GM12878 (cell line): ENCODE measurements around the gene PTPRH.

Experiments used
- BRCA1 ChIP-seq: IDR thresholded peaks from 2 replicates; pipeline ENCODE4 v1.6.1; 2011; ENCODE audit warnings: low read depth, low read length, improper control_type of control experiment
- EP300 ChIP-seq, 2 experiments: fragments of 150-350 bp in 1 of 2; IDR thresholded peaks; 2 replicates each; pipeline ENCODE4 v1.6.1; 2011 to 2012; ENCODE audit warnings: low read depth in 2 of 2, low read length in 2 of 2, borderline replicate concordance in 1 of 2, improper control_type of control experiment in 1 of 2, inconsistent platforms in 1 of 2; ENCODE audit not compliant: control insufficient read depth in 1 of 2
- ESRRA ChIP-seq: IDR thresholded peaks from 2 replicates; pipeline ENCODE4 v1.6.1; 2012; ENCODE audit warnings: mild to moderate bottlenecking, low read length, improper control_type of control experiment
- ETV6 ChIP-seq, 2 experiments: fragments of 450-650 bp in 1 of 2; IDR thresholded peaks in 1 of 2; conservative IDR thresholded peaks in 1 of 2; 2 replicates each; pipeline ENCODE4 v1.6.1; 2014; ENCODE audit warnings: antibody characterized with exemption in 1 of 2, borderline replicate concordance in 1 of 2, low read depth in 1 of 2, mild to moderate bottlenecking in 1 of 2, moderate library complexity in 1 of 2
- EZH2 ChIP-seq: IDR thresholded peaks from 2 replicates; pipeline ENCODE4 v1.6.1; 2012; ENCODE audit warnings: low read depth, mild to moderate bottlenecking, control low read depth, inconsistent platforms, low read length, borderline replicate concordance; ENCODE audit not compliant: control insufficient read depth
- NR2F1 ChIP-seq: fragments of 450-650 bp; conservative IDR thresholded peaks from 2 replicates; pipeline ENCODE4 v1.6.1; 2017; ENCODE audit warnings: mild to moderate bottlenecking
- POLR2AphosphoS2 ChIP-seq: IDR thresholded peaks from 2 replicates; pipeline ENCODE4 v1.6.1; 2011; ENCODE audit warnings: low read depth, mild to moderate bottlenecking, low read length, improper control_type of control experiment, moderate library complexity
- SMC3 ChIP-seq: IDR thresholded peaks from 2 replicates; pipeline ENCODE4 v1.6.1; 2011; ENCODE audit warnings: low read length, improper control_type of control experiment, borderline replicate concordance
- SPI1 ChIP-seq: IDR thresholded peaks from 2 replicates; pipeline ENCODE4 v1.6.1; 2011; ENCODE audit warnings: low read depth, mild to moderate bottlenecking, low read length, moderate library complexity, borderline replicate concordance; ENCODE audit not compliant: insufficient read depth
- YY1 ChIP-seq: IDR thresholded peaks from 2 replicates; pipeline ENCODE4 v1.6.1; 2011; ENCODE audit warnings: low read depth, mild to moderate bottlenecking, low read length
- TF ChIP-seq, protein P1 (sequence below), 3 experiments: IDR thresholded peaks in 2 of 3; conservative IDR thresholded peaks in 1 of 3; 2 replicates each; pipeline ENCODE4 v1.5.1; 2011; ENCODE audit warnings: low read depth in 3 of 3, low read length in 3 of 3, mild to moderate bottlenecking in 3 of 3, control low read depth in 2 of 3, moderate library complexity in 2 of 3, inconsistent platforms in 1 of 3, mixed read lengths in 1 of 3; ENCODE audit not compliant: control insufficient read depth in 2 of 3, insufficient read depth in 1 of 3; ENCODE audit errors: extremely low read depth in 1 of 3
- TF ChIP-seq, protein P2 (sequence below): fragments of 450-650 bp; IDR thresholded peaks from 2 replicates; pipeline ENCODE4 v1.6.1; 2016; ENCODE audit warnings: mild to moderate bottlenecking, moderate library complexity, borderline replicate concordance

DNA sequence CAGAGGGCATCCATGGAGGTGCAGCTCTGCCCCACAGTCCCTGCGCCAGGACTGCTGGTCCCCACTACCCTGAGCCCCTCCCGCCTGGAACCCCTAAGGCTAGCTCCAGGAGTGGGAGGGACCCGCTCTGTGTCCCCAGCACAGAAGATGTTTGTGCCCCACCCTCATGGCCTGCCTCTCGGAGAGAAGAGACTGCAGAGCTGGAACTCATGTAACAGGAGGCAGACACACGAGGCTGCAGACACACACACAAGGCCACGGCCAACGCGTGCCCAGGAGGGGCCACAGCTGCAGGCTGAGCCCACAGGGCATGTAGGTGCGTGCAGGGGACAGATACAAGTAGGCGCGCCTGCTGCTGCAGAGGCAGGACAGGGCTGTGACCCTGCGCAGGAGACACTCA is 29.7 kb upstream of the PTPRH start:
- TF ChIP-seq ESRRA (no peak), EZH2 (no peak), YY1 (no peak), ETV6 (conservative IDR thresholded peaks at IDR 0.05 in 1 of 2, IDR thresholded peaks at IDR 0.05 in 1 of 2; ENCODE audit: borderline replicate concordance in 1 of 2, low read depth in 1 of 2) (no peak), NR2F1 (no peak), BRCA1 (no peak), SPI1 (no peak), SMC3 (no peak), POLR2AphosphoS2 (no peak), EP300 (IDR thresholded peaks at IDR 0.05; ENCODE audit: borderline replicate concordance in 1 of 2, control insufficient read depth in 1 of 2, low read depth in 2 of 2, low read length in 2 of 2) (no peak)
- TF ChIP-seq, protein P1, sequence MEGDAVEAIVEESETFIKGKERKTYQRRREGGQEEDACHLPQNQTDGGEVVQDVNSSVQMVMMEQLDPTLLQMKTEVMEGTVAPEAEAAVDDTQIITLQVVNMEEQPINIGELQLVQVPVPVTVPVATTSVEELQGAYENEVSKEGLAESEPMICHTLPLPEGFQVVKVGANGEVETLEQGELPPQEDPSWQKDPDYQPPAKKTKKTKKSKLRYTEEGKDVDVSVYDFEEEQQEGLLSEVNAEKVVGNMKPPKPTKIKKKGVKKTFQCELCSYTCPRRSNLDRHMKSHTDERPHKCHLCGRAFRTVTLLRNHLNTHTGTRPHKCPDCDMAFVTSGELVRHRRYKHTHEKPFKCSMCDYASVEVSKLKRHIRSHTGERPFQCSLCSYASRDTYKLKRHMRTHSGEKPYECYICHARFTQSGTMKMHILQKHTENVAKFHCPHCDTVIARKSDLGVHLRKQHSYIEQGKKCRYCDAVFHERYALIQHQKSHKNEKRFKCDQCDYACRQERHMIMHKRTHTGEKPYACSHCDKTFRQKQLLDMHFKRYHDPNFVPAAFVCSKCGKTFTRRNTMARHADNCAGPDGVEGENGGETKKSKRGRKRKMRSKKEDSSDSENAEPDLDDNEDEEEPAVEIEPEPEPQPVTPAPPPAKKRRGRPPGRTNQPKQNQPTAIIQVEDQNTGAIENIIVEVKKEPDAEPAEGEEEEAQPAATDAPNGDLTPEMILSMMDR (IDR thresholded peaks at IDR 0.05 in 2 of 3, conservative IDR thresholded peaks at IDR 0.05 in 1 of 3; ENCODE audit: control insufficient read depth in 2 of 3, extremely low read depth in 1 of 3, insufficient read depth in 1 of 3, low read depth in 3 of 3, low read length in 3 of 3) = no peak
- TF ChIP-seq, protein P2, sequence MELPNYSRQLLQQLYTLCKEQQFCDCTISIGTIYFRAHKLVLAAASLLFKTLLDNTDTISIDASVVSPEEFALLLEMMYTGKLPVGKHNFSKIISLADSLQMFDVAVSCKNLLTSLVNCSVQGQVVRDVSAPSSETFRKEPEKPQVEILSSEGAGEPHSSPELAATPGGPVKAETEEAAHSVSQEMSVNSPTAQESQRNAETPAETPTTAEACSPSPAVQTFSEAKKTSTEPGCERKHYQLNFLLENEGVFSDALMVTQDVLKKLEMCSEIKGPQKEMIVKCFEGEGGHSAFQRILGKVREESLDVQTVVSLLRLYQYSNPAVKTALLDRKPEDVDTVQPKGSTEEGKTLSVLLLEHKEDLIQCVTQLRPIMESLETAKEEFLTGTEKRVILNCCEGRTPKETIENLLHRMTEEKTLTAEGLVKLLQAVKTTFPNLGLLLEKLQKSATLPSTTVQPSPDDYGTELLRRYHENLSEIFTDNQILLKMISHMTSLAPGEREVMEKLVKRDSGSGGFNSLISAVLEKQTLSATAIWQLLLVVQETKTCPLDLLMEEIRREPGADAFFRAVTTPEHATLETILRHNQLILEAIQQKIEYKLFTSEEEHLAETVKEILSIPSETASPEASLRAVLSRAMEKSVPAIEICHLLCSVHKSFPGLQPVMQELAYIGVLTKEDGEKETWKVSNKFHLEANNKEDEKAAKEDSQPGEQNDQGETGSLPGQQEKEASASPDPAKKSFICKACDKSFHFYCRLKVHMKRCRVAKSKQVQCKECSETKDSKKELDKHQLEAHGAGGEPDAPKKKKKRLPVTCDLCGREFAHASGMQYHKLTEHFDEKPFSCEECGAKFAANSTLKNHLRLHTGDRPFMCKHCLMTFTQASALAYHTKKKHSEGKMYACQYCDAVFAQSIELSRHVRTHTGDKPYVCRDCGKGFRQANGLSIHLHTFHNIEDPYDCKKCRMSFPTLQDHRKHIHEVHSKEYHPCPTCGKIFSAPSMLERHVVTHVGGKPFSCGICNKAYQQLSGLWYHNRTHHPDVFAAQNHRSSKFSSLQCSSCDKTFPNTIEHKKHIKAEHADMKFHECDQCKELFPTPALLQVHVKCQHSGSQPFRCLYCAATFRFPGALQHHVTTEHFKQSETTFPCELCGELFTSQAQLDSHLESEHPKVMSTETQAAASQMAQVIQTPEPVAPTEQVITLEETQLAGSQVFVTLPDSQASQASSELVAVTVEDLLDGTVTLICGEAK = no peak
